ENCODE results near the gene MED22. TPM values are rescaled to one million over a fixed set of nuclear protein-coding genes. Genes with fewer than 3 reads are reported as not detected.

MED22 gene
- polyA plus RNA-seq, 3 donors: 6.8 to 27.7 (median 9.6) TPM

DNA sequence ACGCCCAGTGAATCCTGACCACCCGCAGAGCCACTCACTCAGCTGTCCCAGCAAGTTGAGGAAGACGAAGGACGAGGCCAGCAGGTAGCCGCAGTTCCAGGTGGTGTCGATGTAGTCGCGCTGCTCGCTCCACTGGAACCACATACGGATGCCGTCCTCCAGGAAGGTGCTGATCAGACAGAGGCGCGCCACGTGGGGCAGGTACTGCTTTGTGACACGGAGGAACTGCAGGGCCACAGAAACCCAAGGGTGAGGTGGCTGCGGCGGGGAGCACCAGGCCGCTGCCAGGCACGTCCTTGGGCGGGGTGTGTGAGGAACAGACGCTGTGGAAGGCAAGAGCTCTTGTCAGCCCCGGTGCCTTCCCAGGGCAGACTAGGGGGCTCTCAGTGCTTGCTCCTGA lies 19.3 kb upstream of the MED22 start:
- Histone ChIP-seq H3K4me2 (replicated peaks; ENCODE audit: extremely low read depth, low read length, poor library complexity, severe bottlenecking) (no peak overlapping the region), H3K79me2 (ENCODE audit: insufficient read depth, low read length) (peaks cover 76% of the 10 kb centered on the region), H3K27me3 (ENCODE audit: control insufficient read depth in 2 of 2, insufficient read depth in 2 of 2, low read length in 2 of 2) (no peaks in the 10 kb centered on the region), H3K4me3 (replicated peaks in 1 of 3; ENCODE audit: low read depth in 2 of 3, low read length in 3 of 3) (no peak overlapping the region), H4K20me1 (ENCODE audit: insufficient read depth, low read length) (peaks cover 93% of the 10 kb centered on the region), H3K9ac (ENCODE audit: insufficient read depth, low read length, poor library complexity, severe bottlenecking) (no peak overlapping the region), H3K9me3 (replicated peaks in 1 of 2; ENCODE audit: control insufficient read depth in 1 of 2, insufficient read depth in 1 of 2, low read length in 2 of 2) (no peaks in the 10 kb centered on the region), H3K27ac (ENCODE audit: low read depth in 1 of 2, low read length in 2 of 2) (peak overlapping the region in 1 of 2 donors; percentile 29), H3K4me1 (ENCODE audit: control insufficient read depth in 1 of 2, insufficient read depth in 2 of 2, low read length in 2 of 2) (peaks cover 0 to 11% of the 10 kb centered on the region in 2 donors), H3K36me3 (replicated peaks in 1 of 2; ENCODE audit: control insufficient read depth in 1 of 2, insufficient read depth in 2 of 2, low read length in 2 of 2) (peaks cover 81 to 92% of the 10 kb centered on the region in 2 donors), H2AFZ (ENCODE audit: insufficient read depth, low read depth, low read length, poor library complexity, severe bottlenecking) (no peak overlapping the region)
- Mint-ChIP-seq H3K36me3 (peaks cover 74 to 90% of the 10 kb centered on the region in 2 donors), H3K9me3 (no peaks in the 10 kb centered on the region), H3K4me1 (peaks cover 31% of the 10 kb centered on the region), H3K27me3 (ENCODE audit: low read depth in 3 of 3) (no peaks in the 10 kb centered on the region), H3K27ac (peak overlapping the region in 1 of 7 donors; percentile 11), H3K4me3 (no peak overlapping the region)
- no peak for DNase-seq
- 97% methylated on average over 22 of the region's 22 CpGs for WGBS (ENCODE audit: insufficient coverage)
- intact Hi-C loops (cut with micrococcal nuclease): no loop called here
- TF ChIP-seq CTCF (IDR thresholded peaks at IDR 0.05): no peak

GRCh38 chr9:133366435-133366834 lies 18.5 kb upstream of the MED22 start:
- Histone ChIP-seq H3K9me3 (replicated peaks in 1 of 2; ENCODE audit: control insufficient read depth in 1 of 2, insufficient read depth in 1 of 2, low read length in 2 of 2) (no peaks in the 10 kb centered on the region), H3K4me2 (replicated peaks; ENCODE audit: extremely low read depth, low read length, poor library complexity, severe bottlenecking) (no peak overlapping the region), H3K27me3 (ENCODE audit: control insufficient read depth in 2 of 2, insufficient read depth in 2 of 2, low read length in 2 of 2) (no peaks in the 10 kb centered on the region), H3K36me3 (replicated peaks in 1 of 2; ENCODE audit: control insufficient read depth in 1 of 2, insufficient read depth in 2 of 2, low read length in 2 of 2) (peaks cover 87 to 99% of the 10 kb centered on the region in 2 donors), H3K27ac (ENCODE audit: low read depth in 1 of 2, low read length in 2 of 2) (no peak overlapping the region), H3K79me2 (ENCODE audit: insufficient read depth, low read length) (peaks cover 71% of the 10 kb centered on the region), H4K20me1 (ENCODE audit: insufficient read depth, low read length) (peaks cover 93% of the 10 kb centered on the region), H2AFZ (ENCODE audit: insufficient read depth, low read depth, low read length, poor library complexity, severe bottlenecking) (no peak overlapping the region), H3K4me1 (ENCODE audit: control insufficient read depth in 1 of 2, insufficient read depth in 2 of 2, low read length in 2 of 2) (peaks cover 0 to 4% of the 10 kb centered on the region in 2 donors), H3K9ac (ENCODE audit: insufficient read depth, low read length, poor library complexity, severe bottlenecking) (no peak overlapping the region), H3K4me3 (replicated peaks in 1 of 3; ENCODE audit: low read depth in 2 of 3, low read length in 3 of 3) (no peak overlapping the region)
- Mint-ChIP-seq H3K4me3 (no peak overlapping the region), H3K27me3 (ENCODE audit: low read depth in 3 of 3) (no peaks in the 10 kb centered on the region), H3K27ac (peak overlapping the region in 1 of 7 donors; percentile 5), H3K4me1 (peaks cover 23% of the 10 kb centered on the region), H3K36me3 (peaks cover 77 to 93% of the 10 kb centered on the region in 2 donors), H3K9me3 (no peaks in the 10 kb centered on the region)
- no peak for TF ChIP-seq CTCF (IDR thresholded peaks at IDR 0.05)
- intact Hi-C loops (cut with micrococcal nuclease): no loop called here
- 83% methylated on average over 1 of the region's 11 CpGs for WGBS (ENCODE audit: insufficient coverage)
- no peak for DNase-seq
